ENCODE results near the gene MED12.

MED12 gene

GRCh38 chrX:71181558-71181909 lies 63.1 kb downstream of the MED12 start:
- no peak for TF ChIP-seq CTCF (IDR thresholded peaks at IDR 0.05)
- Mint-ChIP-seq H3K4me3 (peak overlapping the region; percentile 84), H3K36me3 (ENCODE audit: low read depth) (no peaks in the 10 kb centered on the region), H3K9me3 (peaks cover 63% of the 10 kb centered on the region), H3K27ac (peak overlapping the region; percentile 100), H3K4me1 (peaks cover 56% of the 10 kb centered on the region), H3K27me3 (ENCODE audit: low read depth, poor library complexity) (peaks cover 2% of the 10 kb centered on the region)
- DNase-seq, result no peak

GRCh38 chrX:71181910-71182799 lies 63.8 kb downstream of the MED12 start:
- peak; percentile 71 for DNase-seq
- peaks cover 4% of the 10 kb centered on the region for H3K27me3 Mint-ChIP-seq (ENCODE audit: low read depth, poor library complexity)
- H3K4me1 Mint-ChIP-seq, result peaks cover 55% of the 10 kb centered on the region
- peak overlapping the region; percentile 100 for H3K27ac Mint-ChIP-seq
- H3K4me3 Mint-ChIP-seq, result peak overlapping the region; percentile 84
- TF ChIP-seq CTCF (IDR thresholded peaks at IDR 0.05), result no peak
- H3K9me3 Mint-ChIP-seq, result peaks cover 63% of the 10 kb centered on the region
- H3K36me3 Mint-ChIP-seq (ENCODE audit: low read depth), result no peaks in the 10 kb centered on the region

GRCh38 chrX:71182871-71183270 lies 64.5 kb downstream of the MED12 start:
- Mint-ChIP-seq H3K9me3 (peaks cover 57% of the 10 kb centered on the region), H3K27me3 (ENCODE audit: low read depth, poor library complexity) (peaks cover 4% of the 10 kb centered on the region), H3K4me1 (peaks cover 48% of the 10 kb centered on the region), H3K36me3 (ENCODE audit: low read depth) (no peaks in the 10 kb centered on the region), H3K27ac (peak overlapping the region; percentile 100), H3K4me3 (peak overlapping the region; percentile 84)
- no peak for TF ChIP-seq CTCF (IDR thresholded peaks at IDR 0.05)
- DNase-seq, result no peak

GRCh38 chrX:71183341-71183740 lies 64.9 kb downstream of the MED12 start:
- peak; percentile 12 for DNase-seq
- H3K4me1 Mint-ChIP-seq, result peaks cover 43% of the 10 kb centered on the region
- H3K9me3 Mint-ChIP-seq, result peaks cover 52% of the 10 kb centered on the region
- no peak for TF ChIP-seq CTCF (IDR thresholded peaks at IDR 0.05)
- H3K27ac Mint-ChIP-seq, result peak overlapping the region; percentile 90
- H3K4me3 Mint-ChIP-seq, result no peak overlapping the region
- no peaks in the 10 kb centered on the region for H3K36me3 Mint-ChIP-seq (ENCODE audit: low read depth)
- peaks cover 4% of the 10 kb centered on the region for H3K27me3 Mint-ChIP-seq (ENCODE audit: low read depth, poor library complexity)

- Mint-ChIP-seq H3K36me3 (ENCODE audit: low read depth) (no peaks in the 10 kb centered on the region), H3K27me3 (ENCODE audit: low read depth, poor library complexity) (peaks cover 4% of the 10 kb centered on the region)
These were observed 65.7 kb downstream of the MED12 start for GRCh38 chrX:71184092-71184491.

More at GRCh38 chrX:71184092-71184491, 65.7 kb downstream of the MED12 start:
- H3K9me3 Mint-ChIP-seq, result peaks cover 50% of the 10 kb centered on the region
- no peak for DNase-seq
- no peak overlapping the region for H3K4me3 Mint-ChIP-seq
- H3K27ac Mint-ChIP-seq, result peak overlapping the region; percentile 90
- peaks cover 40% of the 10 kb centered on the region for H3K4me1 Mint-ChIP-seq
- no peak for TF ChIP-seq CTCF (IDR thresholded peaks at IDR 0.05)

Measured in nephron progenitor cell (in vitro differentiated cells).